Heart left ventricle (tissue), 13 donors: ENCODE measurements around the gene MYOM1.

Source experiments
- POLR2A ChIP-seq, 2 donors: fragments of 450-650 bp; IDR thresholded peaks; one replicate each; pipeline ENCODE4 v1.6.1; 2017; ENCODE audit warnings: antibody characterized with exemption in 2 of 2, mild to moderate bottlenecking in 2 of 2, moderate library complexity in 2 of 2
- TF ChIP-seq, protein P1 (sequence below), 12 donors: fragments of 200-600 bp; sonication (generic) in 4 of 12; IDR thresholded peaks; one replicate each; pipeline versions ENCODE4 v1.5.0 to v1.8.0; 2018 to 2022; ENCODE audit warnings: antibody characterized with exemption in 12 of 12, mild to moderate bottlenecking in 5 of 12
- donor health status: ischemic (EF 13 %, LVEDD 7.1; RV severe dilation, severe dysfunction).
- donor health status: DM: no; HTN: yes; CAD: no.
- donor health status: DM: no; HTN: no; CAD: no.
- donor health status: ischemic (EF 25% LVEDD 6.9; RV normal size, moderate dysfunction).
- donor health status: ischemic (EF 25% LVEDD 5.7; RV mildly dilated, moderate dysfunction).
- donor health status: ischemic (EF 35%, LVEDD 5.7; RV mildly dilated, moderate dysfunction).
- donor health status: nonischemic (EF 11% LVEDD 7.7; RV severe dilation, severe dysfunction).
- donor health status: DM: yes; HTN: yes; CAD: no.
- donor health status: PGD.
- donor health status: ischemic (EF 29% LVEDD 5.4; RV normal size, mild dysfunction).
- donor health status: nonischemic (EF 23%, LVEDD 6.1; RV moderate dilation, normal function).

DNA sequence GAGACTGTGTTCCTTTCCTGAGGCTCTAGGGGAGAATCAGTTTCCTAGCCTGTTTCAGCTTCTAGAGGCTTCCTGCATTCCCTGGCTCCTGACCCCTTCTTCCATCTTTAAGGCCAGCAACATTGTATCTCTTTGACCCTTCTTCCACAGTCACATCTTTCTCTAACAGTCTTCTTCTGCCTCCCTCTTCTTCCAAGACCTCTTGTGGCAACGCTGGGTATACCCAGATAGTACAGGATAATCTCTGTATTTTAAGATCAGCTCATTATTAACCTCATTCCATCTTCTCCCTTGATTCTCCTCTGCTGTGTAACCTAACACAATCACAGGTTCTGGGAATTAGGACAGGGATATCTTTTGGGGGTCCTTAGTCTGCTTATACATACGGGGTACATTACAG lies 19.0 kb upstream of the MYOM1 start:
- TF ChIP-seq, protein P1, sequence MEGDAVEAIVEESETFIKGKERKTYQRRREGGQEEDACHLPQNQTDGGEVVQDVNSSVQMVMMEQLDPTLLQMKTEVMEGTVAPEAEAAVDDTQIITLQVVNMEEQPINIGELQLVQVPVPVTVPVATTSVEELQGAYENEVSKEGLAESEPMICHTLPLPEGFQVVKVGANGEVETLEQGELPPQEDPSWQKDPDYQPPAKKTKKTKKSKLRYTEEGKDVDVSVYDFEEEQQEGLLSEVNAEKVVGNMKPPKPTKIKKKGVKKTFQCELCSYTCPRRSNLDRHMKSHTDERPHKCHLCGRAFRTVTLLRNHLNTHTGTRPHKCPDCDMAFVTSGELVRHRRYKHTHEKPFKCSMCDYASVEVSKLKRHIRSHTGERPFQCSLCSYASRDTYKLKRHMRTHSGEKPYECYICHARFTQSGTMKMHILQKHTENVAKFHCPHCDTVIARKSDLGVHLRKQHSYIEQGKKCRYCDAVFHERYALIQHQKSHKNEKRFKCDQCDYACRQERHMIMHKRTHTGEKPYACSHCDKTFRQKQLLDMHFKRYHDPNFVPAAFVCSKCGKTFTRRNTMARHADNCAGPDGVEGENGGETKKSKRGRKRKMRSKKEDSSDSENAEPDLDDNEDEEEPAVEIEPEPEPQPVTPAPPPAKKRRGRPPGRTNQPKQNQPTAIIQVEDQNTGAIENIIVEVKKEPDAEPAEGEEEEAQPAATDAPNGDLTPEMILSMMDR (IDR thresholded peaks at IDR 0.05), result no peak
- no peak for TF ChIP-seq POLR2A (IDR thresholded peaks at IDR 0.05)
